Keratinocyte (primary cell): ENCODE results near the gene MMS19. TPM values are rescaled to one million over a fixed set of nuclear protein-coding genes. Genes with fewer than 3 reads are reported as not detected.

Experiments
- DNase-seq: peaks from one replicate; pipeline ENCODE4 v3.0.0-alpha.2; 2011; ENCODE audit warnings: low read depth, missing footprints, low spot score
- FAIRE-seq: peaks from 2 replicates; lab custom pipeline; 2011; peaks lifted over from hg19 to GRCh38; lab: Jason Lieb, UNC
- H2AFZ ChIP-seq: 2 replicates; pipeline ENCODE4 v1.6.0; 2012; ENCODE audit warnings: low read length, control low read depth, inconsistent platforms; ENCODE audit not compliant: control insufficient read depth
- H3K27ac ChIP-seq: 2 replicates; pipeline ENCODE4 v1.5.1; 2011; ENCODE audit warnings: low read length; ENCODE audit not compliant: control insufficient read depth, insufficient read depth
- H3K27me3 ChIP-seq: 3 replicates; pipeline ENCODE4 v1.6.0; 2011; ENCODE audit warnings: low read length; ENCODE audit not compliant: control insufficient read depth, insufficient read depth; ENCODE audit errors: extremely low read depth
- H3K36me3 ChIP-seq, 2 experiments: 2 replicates in 1 of 2; 3 replicates in 1 of 2; pipeline ENCODE4 v1.5.1; 2011; ENCODE audit warnings: low read length in 2 of 2, mild to moderate bottlenecking in 1 of 2; ENCODE audit not compliant: control insufficient read depth in 2 of 2, insufficient read depth in 2 of 2; ENCODE audit errors: extremely low read depth in 1 of 2
- H3K4me1 ChIP-seq: 3 replicates; pipeline ENCODE4 v1.5.1; 2011; ENCODE audit warnings: low read length; ENCODE audit not compliant: control insufficient read depth, insufficient read depth; ENCODE audit errors: extremely low read depth
- H3K4me2 ChIP-seq: 3 replicates; pipeline ENCODE4 v1.6.0; 2011; ENCODE audit warnings: low read depth, low read length; ENCODE audit not compliant: control insufficient read depth, insufficient read depth; ENCODE audit errors: extremely low read depth
- H3K4me3 ChIP-seq, 3 experiments: fragments of 200-600 bp in 1 of 3; sonication (generic) in 1 of 3; 2 replicates in 2 of 3; 3 replicates in 1 of 3; pipeline ENCODE4 v1.5.1; 2011 to 2016; ENCODE audit warnings: low read length in 3 of 3, mild to moderate bottlenecking in 3 of 3, control low read depth in 2 of 3, inconsistent platforms in 1 of 3, low read depth in 1 of 3, mixed read lengths in 1 of 3, mixed run types in 1 of 3, moderate library complexity in 1 of 3; ENCODE audit not compliant: control insufficient read depth in 2 of 3, insufficient read depth in 2 of 3; ENCODE audit errors: extremely low read depth in 1 of 3
- H3K79me2 ChIP-seq: 2 replicates; pipeline ENCODE4 v1.6.0; 2012; ENCODE audit warnings: low read length; ENCODE audit not compliant: control insufficient read depth, insufficient read depth
- H3K9ac ChIP-seq: 3 replicates; pipeline ENCODE4 v1.6.0; 2011; ENCODE audit warnings: low read length; ENCODE audit not compliant: control insufficient read depth, insufficient read depth; ENCODE audit errors: extremely low read depth
- H3K9me1 ChIP-seq: 3 replicates; pipeline ENCODE4 v1.6.0; 2011; ENCODE audit warnings: low read length; ENCODE audit not compliant: control insufficient read depth, insufficient read depth; ENCODE audit errors: extremely low read depth
- H3K9me3 ChIP-seq: 2 replicates; pipeline ENCODE4 v1.5.1; 2012; ENCODE audit warnings: low read depth, low read length; ENCODE audit not compliant: control insufficient read depth
- H4K20me1 ChIP-seq: 3 replicates; pipeline ENCODE4 v1.6.0; 2011; ENCODE audit warnings: low read length; ENCODE audit not compliant: control insufficient read depth, insufficient read depth; ENCODE audit errors: extremely low read depth
- CTCF ChIP-seq, 3 experiments: IDR thresholded peaks in 1 of 3; conservative IDR thresholded peaks in 1 of 3; optimal IDR thresholded peaks in 1 of 3; 2 replicates in 2 of 3; 3 replicates in 1 of 3; pipeline versions ENCODE3 to v1.5.1; 2011; ENCODE audit warnings: low read length in 3 of 3, mild to moderate bottlenecking in 3 of 3, moderate library complexity in 2 of 3, control low read depth in 1 of 3, inconsistent platforms in 1 of 3; ENCODE audit not compliant: insufficient read depth in 2 of 3; ENCODE audit errors: extremely low read depth in 1 of 3
- EZH2 ChIP-seq: IDR thresholded peaks from one replicate; pipeline ENCODE4 v1.6.1; 2012; ENCODE audit warnings: inconsistent platforms, mild to moderate bottlenecking, low read length, moderate library complexity
- dilution Hi-C: fragments of 300-500 bp; cut with MboI; formaldehyde crosslinking; loops from one replicate; pipeline ENCODE4 v1.7.0; 2020; ENCODE audit warnings: low sequenced_read_pairs; ENCODE audit not compliant: extremely low pct_ligation_motif_present
- polyA plus RNA-seq, 5 experiments: library from polyadenylated mRNA; depleted of rRNA in 3 of 5; stranded (reverse) in 3 of 5; stranded (forward) in 1 of 5; unstranded in 1 of 5; fragments of >200 nt; gene quantifications; 1 replicate in 1 of 5; 2 replicates in 3 of 5; 3 replicates in 1 of 5; pipeline versions ENCODE4 v1.2.1 to v1.2.3, GENCODE V29; 2011 to 2012; ENCODE audit warnings: missing spikeins in 2 of 5, low read depth in 1 of 5, low replicate concordance in 1 of 5

The MMS19 gene
- polyA plus RNA-seq, 1 donor (not counting 4 experiments of a cell fraction or from before 2014, with no cell fraction given): 72.5 TPM

- Histone ChIP-seq H2AFZ (no peak overlapping the region), H3K27me3 (no peaks in the 10 kb centered on the region), H3K4me2 (no peak overlapping the region), H3K9ac (no peak overlapping the region), H3K36me3 (peaks cover 46 to 56% of the 10 kb centered on the region in 2 experiments), H3K4me1 (peaks cover 5% of the 10 kb centered on the region), H3K79me2 (peaks cover 30% of the 10 kb centered on the region), H3K9me3 (no peaks in the 10 kb centered on the region), H3K4me3 (no peak overlapping the region), H3K9me1 (peaks cover 2% of the 10 kb centered on the region), H4K20me1 (no peaks in the 10 kb centered on the region), H3K27ac (no peak overlapping the region)
- FAIRE-seq (no peak), DNase-seq (no peak)
- no peak for TF ChIP-seq EZH2
- TF ChIP-seq CTCF (optimal IDR thresholded peaks at IDR 0.05 in 1 of 3, IDR thresholded peaks at IDR 0.05 in 1 of 3, conservative IDR thresholded peaks at IDR 0.05 in 1 of 3; ENCODE audit: extremely low read depth in 1 of 3, insufficient read depth in 2 of 3, low read length in 3 of 3): no peak
- dilution Hi-C loops: no loop called here
Observed at GRCh38 chr10:97454330-97455036, 43.7 kb downstream of the MMS19 start.

GRCh38 chr10:97452352-97452751 lies 45.9 kb downstream of the MMS19 start:
- Histone ChIP-seq H2AFZ (no peak overlapping the region), H3K4me3 (no peak overlapping the region), H4K20me1 (no peaks in the 10 kb centered on the region), H3K79me2 (peaks cover 51% of the 10 kb centered on the region), H3K9me1 (peaks cover 2% of the 10 kb centered on the region), H3K27me3 (no peaks in the 10 kb centered on the region), H3K9ac (no peak overlapping the region), H3K36me3 (peaks cover 35 to 38% of the 10 kb centered on the region in 2 experiments), H3K9me3 (no peaks in the 10 kb centered on the region), H3K27ac (no peak overlapping the region), H3K4me1 (peaks cover 9% of the 10 kb centered on the region), H3K4me2 (no peak overlapping the region)
- TF ChIP-seq EZH2: no peak
- no peak for TF ChIP-seq CTCF (optimal IDR thresholded peaks at IDR 0.05 in 1 of 3, IDR thresholded peaks at IDR 0.05 in 1 of 3, conservative IDR thresholded peaks at IDR 0.05 in 1 of 3; ENCODE audit: extremely low read depth in 1 of 3, insufficient read depth in 2 of 3, low read length in 3 of 3)
- DNase-seq (no peak), FAIRE-seq (no peak)
- dilution Hi-C loops: no loop called here
